Measurements from ENCODE around the gene FAM81B. TPM values are rescaled to one million over a fixed set of nuclear protein-coding genes. Genes with fewer than 3 reads are reported as not detected.
A peak's percentile ranks its signal among the peaks of the same experiment; 100 is the strongest.
"Not testable (repeated sequence)": the region's sequence is repeated elsewhere in the genome, so short reads cannot be mapped to it uniquely, and the experiment has no call there.

The FAM81B gene
- total RNA-seq, 1 donor from 2014 or later: not detected

GRCh38 chr5:95385334-95385733, 5.8 kb upstream of the FAM81B start:
- Mint-ChIP-seq H3K27me3 (ENCODE audit: low read depth) (no peaks in the 10 kb centered on the region), H3K9me3 (peaks cover 11% of the 10 kb centered on the region), H3K27ac (ENCODE audit: unreplicated experiment) (no peak overlapping the region), H3K4me3 (no peak overlapping the region), H3K36me3 (ENCODE audit: low read depth) (no peaks in the 10 kb centered on the region), H3K4me1 (no peaks in the 10 kb centered on the region)
- DNase-seq (ENCODE audit: low read depth, low spot score): no peak
- TF ChIP-seq CTCF (conservative IDR thresholded peaks at IDR 0.05): no peak

GRCh38 chr5:95391965-95392364, 799 bp downstream of the FAM81B start:
- H3K36me3 Mint-ChIP-seq (ENCODE audit: low read depth); H3K9me3 Mint-ChIP-seq; H3K27me3 Mint-ChIP-seq (ENCODE audit: low read depth); H3K4me3 Mint-ChIP-seq; H3K4me1 Mint-ChIP-seq; DNase-seq (ENCODE audit: low read depth, low spot score): not testable (repeated sequence)
- peak overlapping the region; percentile 89 for H3K27ac Mint-ChIP-seq (ENCODE audit: unreplicated experiment)

DNA sequence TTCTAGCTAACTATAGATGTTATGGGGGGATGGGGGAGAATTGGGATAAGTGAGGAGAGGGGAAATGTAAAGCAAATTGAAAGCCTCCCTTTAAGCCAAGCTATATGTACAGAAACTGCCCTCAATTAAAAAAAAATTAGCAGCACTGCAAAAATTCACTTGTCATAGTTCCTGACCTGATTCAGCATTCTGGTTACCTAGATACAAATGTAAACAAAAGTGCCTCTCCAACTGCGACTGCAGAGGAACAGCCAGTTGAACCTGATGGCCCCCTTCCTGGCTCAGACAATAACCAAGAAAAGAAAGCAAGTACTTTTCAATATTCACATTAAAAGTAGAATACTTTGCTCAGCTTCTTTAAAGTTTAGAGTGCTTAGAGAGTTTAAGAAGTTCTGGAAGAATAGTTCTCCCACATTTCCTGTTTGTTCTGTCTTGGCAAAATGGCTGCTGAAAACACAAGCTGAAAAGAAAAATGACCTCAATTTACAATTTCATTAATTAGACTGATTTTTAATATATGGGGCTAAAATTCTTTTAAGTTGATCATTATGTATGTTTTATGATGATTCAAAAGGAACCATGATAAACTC, 1.5 kb downstream of the FAM81B start:
- Mint-ChIP-seq H3K4me1 (peaks cover 10% of the 10 kb centered on the region), H3K4me3 (no peak overlapping the region)
- no peak for TF ChIP-seq CTCF (conservative IDR thresholded peaks at IDR 0.05)

DNA sequence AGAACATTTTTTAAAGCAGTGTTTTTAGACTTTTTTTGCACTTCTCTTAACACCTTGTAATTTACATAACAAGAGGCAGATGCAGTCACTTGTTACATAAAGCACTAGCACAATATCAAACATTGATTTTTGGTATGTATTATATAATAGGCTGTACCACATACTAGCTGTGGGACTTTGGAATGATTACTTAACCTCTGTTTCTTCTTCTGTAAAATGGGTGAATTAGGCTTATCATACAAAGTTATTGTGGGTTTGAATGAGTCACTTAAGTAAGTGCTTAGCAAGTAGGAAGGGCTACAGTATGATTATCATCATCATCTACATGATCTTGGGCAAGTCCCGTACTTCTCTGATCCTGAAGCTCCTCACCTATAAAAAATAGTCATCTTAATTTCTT, 2.1 kb downstream of the FAM81B start:
- DNase-seq (ENCODE audit: low read depth, low spot score): no peak
- no peak for TF ChIP-seq CTCF (conservative IDR thresholded peaks at IDR 0.05)
- Mint-ChIP-seq H3K4me1 (peaks cover 10% of the 10 kb centered on the region), H3K4me3 (no peak overlapping the region), H3K27ac (ENCODE audit: unreplicated experiment) (no peak overlapping the region), H3K27me3 (ENCODE audit: low read depth) (peaks cover 2% of the 10 kb centered on the region), H3K36me3 (ENCODE audit: low read depth) (no peaks in the 10 kb centered on the region), H3K9me3 (peaks cover 4% of the 10 kb centered on the region)

More for the DNA sequence above, 1.5 kb downstream of the FAM81B start:
- DNase-seq (ENCODE audit: low read depth, low spot score): no peak
- H3K27me3 Mint-ChIP-seq (ENCODE audit: low read depth): peaks cover 2% of the 10 kb centered on the region
- peaks cover 6% of the 10 kb centered on the region for H3K9me3 Mint-ChIP-seq
- no peaks in the 10 kb centered on the region for H3K36me3 Mint-ChIP-seq (ENCODE audit: low read depth)
- no peak overlapping the region for H3K27ac Mint-ChIP-seq (ENCODE audit: unreplicated experiment)

DNA sequence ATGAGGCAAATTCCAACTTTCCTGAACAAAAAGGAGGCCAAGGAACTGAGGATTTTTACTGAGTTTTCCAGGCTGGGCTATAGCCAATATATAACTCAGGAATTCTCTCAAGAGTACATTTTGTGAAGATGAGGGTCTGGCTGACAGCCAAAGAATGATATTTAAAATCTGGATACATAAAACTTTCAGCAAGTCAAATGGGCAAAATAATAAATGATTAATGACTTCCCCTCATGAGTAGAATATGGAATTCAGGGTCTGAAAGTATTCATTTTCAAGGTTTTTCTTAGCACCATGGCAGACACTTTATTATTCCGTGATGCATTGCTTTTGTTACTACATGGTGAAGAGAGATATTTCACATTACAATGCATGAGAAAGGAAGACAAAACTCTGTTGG, 7.8 kb downstream of the FAM81B start:
- TF ChIP-seq CTCF (conservative IDR thresholded peaks at IDR 0.05): no peak
- Mint-ChIP-seq H3K27me3 (ENCODE audit: low read depth) (peaks cover 2% of the 10 kb centered on the region), H3K4me3 (no peak overlapping the region), H3K27ac (ENCODE audit: unreplicated experiment) (no peak overlapping the region), H3K9me3 (no peaks in the 10 kb centered on the region), H3K4me1 (no peaks in the 10 kb centered on the region), H3K36me3 (ENCODE audit: low read depth) (no peaks in the 10 kb centered on the region)
- no peak for DNase-seq (ENCODE audit: low read depth, low spot score)

- TF ChIP-seq CTCF (conservative IDR thresholded peaks at IDR 0.05): no peak
- Mint-ChIP-seq H3K27me3 (ENCODE audit: low read depth) (no peaks in the 10 kb centered on the region), H3K4me3 (no peak overlapping the region), H3K9me3 (no peaks in the 10 kb centered on the region), H3K27ac (ENCODE audit: unreplicated experiment) (no peak overlapping the region), H3K36me3 (ENCODE audit: low read depth) (no peaks in the 10 kb centered on the region), H3K4me1 (no peaks in the 10 kb centered on the region)
- DNase-seq (ENCODE audit: low read depth, low spot score): no peak
Measured at GRCh38 chr5:95401626-95402025, 10.5 kb downstream of the FAM81B start.

Data from neural crest cell (in vitro differentiated cells).